ENCODE measurements around the gene MLLT10.

The MLLT10 gene

DNA sequence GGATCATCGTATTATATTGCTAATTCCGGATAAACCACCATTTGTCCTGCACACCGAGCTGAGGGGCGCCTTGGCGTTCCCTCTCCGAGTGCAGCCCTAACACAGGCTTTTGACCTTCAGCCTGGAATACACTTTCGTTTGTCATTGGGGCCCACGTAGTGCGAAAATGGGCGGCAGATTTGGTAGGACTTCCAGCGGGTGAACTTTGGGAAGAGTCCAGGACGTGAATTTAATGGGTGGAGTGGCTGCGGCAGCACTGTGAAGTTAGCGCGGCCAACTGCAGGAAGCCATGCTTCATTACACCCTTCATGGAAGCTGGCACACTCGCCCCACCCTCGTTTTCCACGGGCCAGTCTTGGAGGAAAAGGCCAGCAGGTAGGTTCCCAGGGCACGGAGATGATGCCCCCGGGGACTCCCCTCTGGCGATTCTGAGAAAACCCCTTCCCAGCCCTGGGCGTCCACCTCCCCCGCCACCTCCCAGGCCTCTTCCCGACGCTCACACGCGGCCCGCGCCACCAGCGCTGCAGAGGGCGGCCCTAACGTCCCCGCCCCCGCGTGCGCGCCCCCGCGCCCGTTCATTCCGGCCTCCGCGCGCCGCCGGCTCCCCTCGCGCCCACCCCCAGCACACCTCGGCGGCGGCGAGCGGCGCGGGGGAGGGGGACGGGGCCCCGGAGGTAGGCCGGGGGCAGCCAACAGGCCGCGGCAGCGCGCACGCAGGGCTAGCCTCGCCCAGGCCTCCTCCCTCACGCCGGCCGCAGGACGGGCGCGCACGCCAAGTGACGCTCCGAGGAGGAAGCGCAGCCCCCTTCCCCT is at the start of gene MLLT10:
TSS of gene MLLT10 (plus strand) at position 766 of the 813 bp plus-strand sequence. CDS start 413 bp downstream, outside the sequence.
- peak; percentile 91 for DNase-seq (ENCODE audit: low spot score)

DNA sequence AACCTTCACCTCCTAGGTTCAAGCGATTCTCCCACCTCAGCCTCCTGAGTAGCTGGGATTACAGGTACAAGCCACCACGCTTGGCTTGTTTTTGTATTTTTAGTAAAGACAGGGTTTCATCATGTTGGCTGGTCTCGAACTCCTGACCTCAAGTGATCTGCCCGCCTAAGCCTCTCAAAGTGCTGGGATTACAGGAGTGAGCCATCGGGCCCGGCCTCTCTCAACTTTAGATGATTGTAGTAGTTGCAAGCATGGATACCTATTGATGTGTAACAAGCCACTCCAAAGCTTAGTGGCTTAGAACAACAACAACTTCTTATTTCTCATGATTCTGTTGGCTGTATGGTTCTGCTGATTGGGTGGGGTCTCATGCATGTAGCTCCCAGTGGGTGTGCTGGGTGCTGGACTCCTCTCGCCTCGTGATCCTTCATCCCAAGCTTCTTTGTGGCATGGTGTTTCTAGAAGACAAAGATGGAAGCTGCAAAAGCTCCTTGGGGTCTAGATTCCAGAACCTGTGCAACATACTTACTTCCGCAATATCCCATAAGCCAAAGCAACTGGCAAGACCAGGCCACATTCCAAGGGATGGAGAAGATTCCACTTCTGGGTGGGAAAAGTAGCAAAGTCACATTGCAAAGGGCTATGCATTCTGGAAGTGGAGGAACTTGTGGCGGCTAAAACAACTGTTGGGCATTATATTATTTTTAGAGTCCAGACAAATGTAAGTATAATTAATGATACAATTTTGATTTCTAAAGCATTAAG is 46.4 kb upstream of the MLLT10 start:
- DNase-seq (ENCODE audit: low spot score) = no peak

DNA sequence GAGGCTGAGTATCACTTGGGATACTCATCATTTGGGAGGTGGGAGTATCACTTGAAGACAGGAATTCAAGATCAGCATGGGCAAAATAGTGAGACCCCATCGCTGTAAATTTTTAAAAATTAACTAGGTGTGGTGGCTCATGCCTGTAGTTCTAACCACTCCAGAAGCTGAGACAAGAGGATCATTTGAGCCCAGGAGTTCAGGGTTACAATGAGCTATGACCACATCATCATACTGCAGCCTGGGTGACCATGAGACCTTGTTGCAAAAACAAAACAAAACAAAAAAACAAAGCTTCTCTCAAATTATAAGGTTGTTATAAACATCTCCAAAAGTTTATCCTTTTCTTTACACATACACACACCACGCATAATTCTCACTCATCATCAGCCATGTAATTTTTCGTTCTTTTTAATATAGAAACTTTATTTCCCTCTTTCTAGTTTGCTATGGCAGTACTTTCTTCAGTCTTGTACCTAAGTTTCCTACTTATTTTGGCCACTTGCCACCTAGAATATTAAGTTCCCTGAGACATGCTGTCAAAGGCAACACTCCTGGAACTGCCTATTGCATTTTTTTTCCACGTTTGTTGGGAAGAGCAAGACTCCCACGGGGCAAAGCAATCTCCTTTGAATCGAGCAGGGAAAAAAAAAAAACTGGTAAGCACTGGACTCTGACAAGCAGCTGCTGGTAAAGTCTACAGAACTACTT is 45.6 kb upstream of the MLLT10 start:
- DNase-seq (ENCODE audit: low spot score) = no peak

DNA sequence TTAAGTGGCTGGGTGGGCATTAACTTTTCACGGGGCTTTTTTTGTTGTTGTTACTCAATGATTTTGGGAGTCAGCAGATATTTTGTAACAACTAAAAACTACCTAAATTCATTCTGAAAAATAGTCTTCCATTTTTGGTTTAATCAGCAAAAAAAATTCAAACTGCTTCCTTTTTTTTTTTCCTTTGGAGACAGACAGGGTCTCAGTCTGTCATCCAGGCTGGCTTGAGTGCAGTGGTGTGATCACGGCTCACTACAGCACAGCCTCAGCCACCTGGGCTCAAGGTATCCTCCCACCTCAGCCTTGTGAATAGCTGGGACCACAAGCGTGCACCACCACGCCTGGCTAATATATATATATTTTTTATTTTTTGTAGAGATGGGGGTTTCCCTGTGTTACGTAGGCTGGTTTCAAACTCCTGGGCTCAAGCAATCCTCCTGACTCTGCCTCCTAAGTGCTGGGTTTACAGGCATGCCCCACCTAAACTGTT is 45.0 kb upstream of the MLLT10 start:
- no peak for DNase-seq (ENCODE audit: low spot score)

DNA sequence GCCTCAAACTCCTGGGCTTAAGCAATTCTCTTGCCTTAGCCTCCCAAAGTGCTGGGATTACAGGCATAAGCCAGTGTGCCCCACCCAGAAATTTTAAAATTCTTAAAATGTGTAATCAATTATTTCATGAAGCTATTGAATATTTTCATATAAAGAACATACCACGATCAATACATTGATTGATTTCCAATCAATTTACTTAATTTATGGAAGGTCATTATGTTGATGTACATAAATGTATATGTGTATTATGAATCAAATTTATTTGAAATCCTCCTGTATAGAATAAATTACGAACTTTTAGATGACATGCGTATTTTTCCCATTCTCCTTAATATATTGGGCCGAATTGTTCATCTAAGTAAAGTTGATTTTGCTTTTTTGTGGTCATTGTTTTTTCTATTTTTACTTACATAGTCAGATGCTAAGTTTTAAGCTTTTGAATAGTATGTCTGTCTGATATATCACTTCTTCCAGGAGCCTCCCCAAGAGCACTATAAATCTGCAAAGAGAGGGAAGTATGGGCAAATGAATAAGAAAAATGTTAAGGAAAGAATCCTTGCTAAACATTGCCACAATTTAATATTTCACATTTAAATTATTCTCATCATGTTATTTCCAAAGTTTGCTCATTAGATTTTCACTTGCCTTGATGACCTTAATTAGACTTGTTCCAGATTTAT is 43.9 kb upstream of the MLLT10 start:
- no peak for DNase-seq (ENCODE audit: low spot score)

DNA sequence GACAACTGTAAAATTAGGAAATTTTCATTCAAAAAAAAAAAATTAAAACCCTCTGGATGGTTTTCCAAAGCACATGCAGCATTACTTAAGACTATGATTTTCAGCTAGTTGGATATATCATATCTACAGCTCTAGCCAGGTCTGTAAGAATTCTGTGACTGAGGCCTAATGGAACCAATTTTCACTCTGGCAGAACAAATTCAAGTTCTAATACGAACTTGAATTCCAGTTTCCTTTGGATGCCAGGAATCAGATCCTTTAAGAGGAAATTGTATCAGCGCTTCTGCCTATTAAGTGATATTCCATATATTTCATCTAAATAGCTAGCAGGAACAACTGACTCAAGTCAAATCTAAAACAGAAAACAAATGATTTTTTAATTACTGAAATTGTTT is 43.3 kb upstream of the MLLT10 start:
- no peak for DNase-seq (ENCODE audit: low spot score)

DNA sequence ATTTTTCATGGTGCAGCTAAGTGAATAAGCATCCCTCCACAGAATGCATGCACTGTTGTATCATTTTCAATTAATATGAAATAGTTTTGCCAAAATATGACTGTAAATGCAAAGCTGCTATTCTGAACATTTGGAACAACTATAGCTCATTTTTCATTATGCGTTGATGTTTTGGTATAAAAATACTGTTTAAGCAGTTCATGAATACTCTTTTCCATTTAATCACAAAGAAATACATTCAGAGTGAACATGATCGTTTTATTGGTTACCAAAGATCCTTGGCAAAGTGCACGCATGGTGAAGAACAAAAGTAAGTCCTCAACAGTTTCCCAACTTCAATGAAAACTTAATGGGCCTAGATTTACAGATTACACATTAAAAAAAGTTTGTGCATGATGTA is 41.6 kb upstream of the MLLT10 start:
- no peak for DNase-seq (ENCODE audit: low spot score)

DNA sequence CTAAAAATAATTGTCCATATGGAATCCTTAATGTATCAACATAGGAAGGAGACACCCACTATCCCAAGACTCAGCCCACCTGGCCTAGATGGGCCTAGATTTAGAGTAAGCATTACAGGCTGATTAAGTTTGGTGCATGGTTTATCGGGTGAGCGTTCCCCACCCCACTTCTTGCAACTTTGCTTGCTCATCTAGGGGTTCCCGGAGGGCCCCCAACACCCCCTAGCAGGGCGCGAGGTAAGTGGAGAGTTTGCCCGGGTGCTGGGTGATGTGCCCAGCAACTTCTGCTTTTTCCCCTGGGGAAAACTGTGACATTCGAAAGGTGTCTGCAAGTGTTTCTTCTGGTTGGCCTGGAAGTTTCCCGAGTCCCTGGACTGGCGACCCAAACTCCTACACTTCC is 40.2 kb upstream of the MLLT10 start:
- no peak for DNase-seq (ENCODE audit: low spot score)

DNA sequence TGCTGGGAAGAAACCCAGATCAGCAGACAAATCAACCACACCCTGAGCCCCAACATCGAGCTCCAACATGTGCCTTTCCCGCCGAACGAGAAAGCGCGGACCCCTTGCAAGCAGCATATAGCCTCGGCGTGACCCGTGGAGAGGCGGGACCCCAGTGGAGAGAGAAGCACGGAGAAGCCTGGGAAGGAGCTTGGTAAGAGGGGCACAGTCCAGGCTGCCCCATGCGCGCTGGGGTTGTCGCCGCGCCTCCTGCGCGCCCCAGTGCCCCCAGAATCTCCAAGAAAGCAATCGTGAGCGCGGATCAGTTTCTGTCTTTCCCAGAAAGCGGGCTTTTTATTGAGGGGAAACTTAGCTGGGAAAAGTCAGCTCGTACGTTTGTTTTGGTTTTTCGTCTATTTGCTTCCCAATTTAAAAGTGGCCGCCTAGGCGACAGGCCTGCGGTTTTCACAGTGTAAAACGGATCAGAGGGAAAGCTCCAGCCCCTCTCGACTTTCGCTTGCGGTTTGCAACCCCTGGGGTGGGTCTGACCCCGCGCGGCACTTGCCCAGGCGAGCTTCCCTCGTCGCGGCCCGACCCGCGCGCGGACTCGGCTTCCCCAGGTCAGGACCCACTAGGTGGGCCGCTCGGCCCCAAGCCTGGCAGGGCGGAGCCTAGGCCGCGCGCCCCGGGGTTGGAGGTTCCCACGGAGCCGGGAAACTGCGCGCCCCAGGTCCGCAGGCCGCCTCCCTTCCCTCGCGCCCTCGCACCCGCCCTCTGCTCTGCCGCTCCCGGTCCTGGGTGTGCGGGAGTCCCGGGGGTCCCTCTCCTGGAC is 39.6 kb upstream of the MLLT10 start:
- DNase-seq (ENCODE audit: low spot score) = peak; percentile 53

DNA sequence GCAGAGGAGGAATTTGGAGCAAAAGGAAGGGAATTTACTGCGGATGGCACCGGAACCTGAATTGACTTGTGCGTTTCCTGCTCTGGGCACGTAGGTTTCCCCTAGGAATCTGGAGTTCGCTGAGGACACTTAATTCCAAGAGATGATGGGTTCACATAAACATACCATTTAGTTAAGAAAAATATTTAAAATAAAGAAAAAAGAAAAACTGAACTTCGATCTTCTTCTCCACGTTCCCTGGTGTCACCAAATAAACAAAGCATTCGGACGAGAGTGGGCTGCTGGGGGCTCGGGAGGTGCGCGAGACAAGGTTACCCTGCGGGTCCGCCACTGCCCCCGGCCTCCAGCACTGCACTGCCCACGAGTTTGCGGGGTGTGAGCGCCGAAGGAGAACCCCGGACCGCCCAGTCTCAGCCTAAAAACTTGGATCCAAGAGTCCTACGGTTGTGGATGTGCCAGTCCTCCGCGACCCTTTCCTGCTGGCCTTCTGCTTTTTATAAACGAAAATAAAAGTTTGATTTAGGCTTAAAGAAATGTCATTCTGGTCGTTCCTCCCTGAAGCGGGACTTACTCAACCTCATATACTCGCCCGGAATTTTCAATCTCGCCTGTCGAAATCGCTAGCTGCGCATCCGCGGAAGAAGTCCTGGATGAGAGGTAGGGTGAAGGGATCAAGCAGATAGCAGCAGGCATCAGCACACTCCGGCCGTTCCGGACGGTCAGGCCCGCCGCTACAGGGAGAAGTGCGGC is 38.9 kb upstream of the MLLT10 start:
- peak; percentile 31 for DNase-seq (ENCODE audit: low spot score)

DNA sequence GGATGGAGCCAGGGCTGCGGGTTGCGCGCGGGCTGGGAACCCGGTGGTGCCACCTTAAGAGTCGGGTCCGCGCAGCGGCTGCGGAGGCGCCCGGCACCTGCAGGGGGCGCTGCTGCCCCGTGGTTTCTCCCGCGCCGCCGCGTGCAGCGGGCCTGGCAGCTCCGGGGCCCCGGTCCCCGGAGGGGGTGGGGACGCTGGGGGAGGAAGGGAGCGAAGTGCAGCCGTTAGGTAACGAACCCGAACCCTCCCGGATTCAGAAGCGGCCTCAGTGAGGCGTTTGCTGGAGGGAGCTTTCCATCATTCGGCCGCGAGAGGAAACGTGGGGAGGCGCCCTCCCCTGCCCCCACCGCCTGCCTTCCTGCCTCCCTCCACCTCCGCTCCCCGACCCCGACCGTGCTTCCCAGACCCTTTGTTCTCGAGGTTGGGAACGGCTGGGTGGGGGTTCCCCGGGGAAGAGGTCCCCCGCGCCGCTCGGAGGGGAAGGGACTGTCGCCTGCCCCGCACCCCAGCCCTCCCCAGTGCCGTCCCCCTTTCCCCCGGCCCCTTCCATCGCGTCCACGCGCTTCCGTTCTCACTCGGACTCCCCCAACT is 38.2 kb upstream of the MLLT10 start:
- peak; percentile 97 for DNase-seq (ENCODE audit: low spot score)

DNA sequence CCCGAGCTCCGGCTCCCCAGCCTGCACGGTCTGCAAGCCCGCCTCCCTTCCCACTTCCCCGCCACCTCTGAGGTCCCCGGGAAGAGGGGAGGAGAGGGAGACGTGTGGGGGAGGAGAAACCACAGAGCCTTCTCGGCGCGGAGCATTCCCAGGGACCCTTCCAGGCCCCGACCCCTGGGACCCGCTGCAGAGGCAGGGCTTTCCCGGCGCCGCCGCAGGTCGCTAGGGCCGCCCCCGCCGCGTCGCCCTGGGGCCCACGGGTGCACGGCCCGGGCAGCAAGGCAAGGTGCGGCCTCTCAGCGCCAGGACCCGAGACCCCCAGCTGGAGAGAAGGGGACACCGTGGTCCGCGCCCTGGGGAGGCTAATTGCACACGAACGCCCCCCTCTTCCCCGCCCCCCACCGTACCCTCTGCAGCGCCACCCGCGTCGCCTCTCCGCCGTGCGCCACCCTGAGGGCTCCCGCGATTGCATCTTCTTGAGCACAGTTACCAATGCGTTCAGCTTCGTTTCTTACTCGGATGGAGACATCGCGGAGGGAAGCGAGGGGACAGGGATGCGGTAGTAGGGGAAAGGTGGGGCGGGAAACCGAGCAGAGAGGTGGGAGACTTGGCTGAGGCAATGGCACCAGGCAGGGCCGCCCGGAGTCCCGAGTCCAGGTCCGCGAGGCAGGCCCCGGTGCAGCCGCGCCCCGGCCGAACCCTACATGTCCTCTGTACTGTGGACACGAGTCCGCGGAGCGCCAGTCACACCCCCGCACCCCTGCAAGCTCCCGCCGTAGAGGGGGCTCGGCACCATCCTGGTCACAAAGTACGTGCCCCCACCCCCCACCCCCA is 37.5 kb upstream of the MLLT10 start:
- peak; percentile 46 for DNase-seq (ENCODE audit: low spot score)

DNA sequence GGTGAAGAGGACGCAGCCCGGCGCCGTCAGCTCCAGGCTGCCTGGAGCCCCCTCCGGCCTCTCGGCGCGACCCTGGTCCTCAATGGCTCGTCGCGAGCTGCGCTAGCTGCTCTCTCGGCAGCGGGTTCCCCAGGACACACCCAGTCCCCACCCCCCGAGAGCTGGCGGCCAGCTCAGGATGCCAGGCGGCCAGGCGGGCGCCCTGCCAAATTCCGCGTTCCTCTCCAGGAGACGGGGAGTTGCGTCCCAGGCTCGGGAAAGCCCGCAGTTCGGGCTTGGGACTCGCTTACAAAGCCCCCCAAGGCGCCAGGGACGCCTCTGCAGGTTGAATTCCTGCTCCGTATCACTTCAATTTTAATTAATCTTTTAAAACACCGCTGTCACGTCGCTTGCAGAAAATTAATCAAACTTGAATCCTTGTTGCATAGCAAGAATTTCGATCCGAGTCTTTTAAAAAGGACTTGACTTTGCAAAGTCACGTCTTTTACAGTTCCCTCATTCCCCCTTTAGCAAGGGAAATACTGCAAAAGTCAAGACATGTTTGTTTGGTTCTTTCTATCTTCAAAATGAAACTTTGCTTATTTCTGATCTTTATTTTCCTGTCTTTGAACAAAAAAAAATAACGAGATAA is 36.7 kb upstream of the MLLT10 start:
- DNase-seq (ENCODE audit: low spot score) = peak; percentile 82

DNA sequence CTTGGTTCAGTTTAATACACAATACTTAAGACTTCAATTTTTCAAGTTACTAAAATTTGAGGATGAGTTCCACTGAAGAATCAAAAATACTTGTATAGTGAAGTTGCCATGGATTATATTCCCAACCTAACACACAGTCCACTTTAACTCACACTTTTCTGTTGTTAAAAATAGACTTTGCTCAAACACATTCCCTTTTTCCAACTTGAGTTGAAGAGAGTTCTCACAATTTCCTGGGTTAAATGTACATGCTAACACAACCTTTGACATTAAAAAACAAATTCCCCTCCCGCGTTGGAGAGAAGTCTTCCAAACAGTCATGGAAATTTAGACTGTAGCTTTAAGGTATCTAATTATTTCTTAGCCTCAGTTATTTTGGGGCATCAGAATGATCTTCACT is 35.7 kb upstream of the MLLT10 start:
- no peak for DNase-seq (ENCODE audit: low spot score)

DNA sequence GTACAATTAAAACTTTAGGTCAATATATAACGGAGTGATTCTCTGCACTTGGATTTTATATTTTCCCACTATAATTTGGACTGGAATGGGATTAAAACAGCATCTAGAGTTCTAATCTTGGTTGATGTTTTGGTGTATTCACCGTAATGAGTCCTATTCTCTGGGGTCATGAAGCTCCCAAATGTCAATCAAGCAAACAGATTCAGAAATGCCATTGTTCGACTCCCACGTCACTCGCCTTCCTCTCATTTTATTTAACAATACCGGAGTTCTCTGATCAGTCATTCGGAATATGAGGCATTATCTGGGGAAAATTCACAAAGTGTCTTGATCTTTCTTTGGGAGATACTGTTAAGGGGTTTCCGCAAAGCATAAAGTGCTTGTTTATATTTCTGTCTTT is 35.0 kb upstream of the MLLT10 start:
- no peak for DNase-seq (ENCODE audit: low spot score)

DNA sequence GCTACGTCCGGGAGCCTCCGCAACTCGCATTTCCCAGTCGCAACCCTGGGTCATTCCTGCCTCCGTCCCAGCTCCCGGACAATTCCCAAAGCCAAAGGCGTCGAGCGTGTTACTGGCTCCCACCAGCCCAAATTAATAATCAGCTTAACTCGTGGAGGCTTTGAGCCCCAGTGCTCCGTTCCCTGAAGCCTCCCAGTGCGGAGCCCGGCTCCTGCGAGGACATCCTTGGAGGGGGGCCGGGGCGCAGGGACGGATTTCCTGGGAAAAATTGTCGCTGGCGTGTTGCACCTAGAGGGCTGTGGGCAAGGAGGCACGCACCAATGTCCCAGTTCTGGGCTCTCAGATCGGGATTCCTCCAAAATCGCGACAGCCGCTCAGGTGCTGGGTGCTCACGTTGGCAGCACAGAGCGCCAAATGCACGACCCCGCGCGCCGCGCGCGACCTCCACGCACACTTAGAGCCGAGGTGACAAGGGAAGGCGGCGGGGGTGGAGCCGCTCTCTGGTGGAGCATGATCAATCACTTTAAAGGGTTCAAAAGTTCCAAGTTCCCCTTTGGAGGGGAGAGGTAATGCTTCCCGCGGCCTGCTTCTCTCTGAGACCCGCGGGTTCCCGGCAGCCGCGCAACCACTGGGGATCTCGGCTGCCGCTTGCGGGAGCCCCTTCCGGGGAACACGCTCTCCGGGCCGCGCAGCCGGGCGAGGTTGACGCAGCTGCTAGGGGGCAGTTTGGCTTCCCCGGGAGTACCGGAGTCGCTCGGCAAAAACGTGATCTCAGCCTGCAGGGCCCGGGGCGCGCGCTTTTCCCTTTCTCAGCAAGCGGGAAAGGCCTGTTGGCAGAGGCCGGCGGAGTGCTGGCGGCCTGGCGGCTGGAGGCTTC is 34.1 kb upstream of the MLLT10 start:
- peak; percentile 77 for DNase-seq (ENCODE audit: low spot score)

DNA sequence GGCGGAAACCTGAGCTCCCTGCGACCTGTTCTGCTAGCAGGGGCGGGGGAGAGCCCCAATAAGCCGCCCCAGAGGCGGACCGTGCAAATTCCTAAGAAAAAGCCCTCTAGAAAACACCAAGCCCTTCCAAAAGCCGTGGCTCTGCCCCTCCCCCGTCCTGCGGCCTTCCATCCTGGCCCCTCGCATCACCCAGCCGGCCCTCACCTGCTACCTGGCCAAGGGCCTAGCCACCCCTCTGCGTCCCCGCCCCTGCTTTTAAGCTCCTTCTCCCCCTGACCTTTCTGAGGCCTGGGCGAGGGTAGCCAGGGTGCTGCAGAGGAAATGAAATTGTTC is 33.5 kb upstream of the MLLT10 start:
- no peak for DNase-seq (ENCODE audit: low spot score)

DNA sequence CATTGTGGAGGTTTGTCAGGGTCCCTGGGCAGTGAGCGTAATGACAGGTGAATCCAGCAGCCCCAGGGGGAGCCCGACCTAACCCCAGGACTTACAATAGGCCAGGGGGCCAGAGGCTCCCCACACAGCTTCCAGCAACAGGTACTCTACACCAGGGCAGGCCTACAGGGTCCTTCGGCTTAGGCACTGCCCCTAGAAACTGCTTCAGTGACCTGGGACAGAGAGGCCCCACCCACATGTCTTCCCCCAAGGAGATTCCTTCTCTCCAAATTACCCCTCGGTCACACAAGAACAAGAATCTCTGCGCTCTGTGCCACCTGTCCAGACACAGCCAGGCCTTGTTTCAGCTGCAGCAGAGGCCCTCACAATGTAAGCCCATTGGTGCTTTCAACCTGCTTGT is 32.9 kb upstream of the MLLT10 start:
- DNase-seq (ENCODE audit: low spot score) = no peak

All from iPS-NIHi11 (cell line).